ENCODE results near the gene CAMK4. TPM values are rescaled to one million over a fixed set of nuclear protein-coding genes. Genes with fewer than 3 reads are reported as not detected.

Gene CAMK4
- total RNA-seq, 2 donors from 2014 or later, result 6.7 to 14.0 TPM

GRCh38 chr5:111532886-111533582 lies 308.9 kb downstream of the CAMK4 start:
- 51% methylated on average over 5 of the region's 5 CpGs for WGBS
- intact Hi-C loops (cut with DNase I), result loop anchor here (5.0 kb wide), 1 partner anchor 614 kb away; no protein-coding TSS in a partner anchor
- no peak for TF ChIP-seq POLR2A (IDR thresholded peaks at IDR 0.05)
- TF ChIP-seq, protein P1, sequence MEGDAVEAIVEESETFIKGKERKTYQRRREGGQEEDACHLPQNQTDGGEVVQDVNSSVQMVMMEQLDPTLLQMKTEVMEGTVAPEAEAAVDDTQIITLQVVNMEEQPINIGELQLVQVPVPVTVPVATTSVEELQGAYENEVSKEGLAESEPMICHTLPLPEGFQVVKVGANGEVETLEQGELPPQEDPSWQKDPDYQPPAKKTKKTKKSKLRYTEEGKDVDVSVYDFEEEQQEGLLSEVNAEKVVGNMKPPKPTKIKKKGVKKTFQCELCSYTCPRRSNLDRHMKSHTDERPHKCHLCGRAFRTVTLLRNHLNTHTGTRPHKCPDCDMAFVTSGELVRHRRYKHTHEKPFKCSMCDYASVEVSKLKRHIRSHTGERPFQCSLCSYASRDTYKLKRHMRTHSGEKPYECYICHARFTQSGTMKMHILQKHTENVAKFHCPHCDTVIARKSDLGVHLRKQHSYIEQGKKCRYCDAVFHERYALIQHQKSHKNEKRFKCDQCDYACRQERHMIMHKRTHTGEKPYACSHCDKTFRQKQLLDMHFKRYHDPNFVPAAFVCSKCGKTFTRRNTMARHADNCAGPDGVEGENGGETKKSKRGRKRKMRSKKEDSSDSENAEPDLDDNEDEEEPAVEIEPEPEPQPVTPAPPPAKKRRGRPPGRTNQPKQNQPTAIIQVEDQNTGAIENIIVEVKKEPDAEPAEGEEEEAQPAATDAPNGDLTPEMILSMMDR (IDR thresholded peaks at IDR 0.05), result no peak
- no peak for TF ChIP-seq POLR2AphosphoS5 (IDR thresholded peaks at IDR 0.05)
- Histone ChIP-seq H3K4me1 (replicated peaks) (no peaks in the 10 kb centered on the region), H3K27me3 (replicated peaks; ENCODE audit: insufficient read depth) (no peaks in the 10 kb centered on the region), H3K9me3 (no peaks in the 10 kb centered on the region), H3K4me3 (no peak overlapping the region), H3K27ac (no peak overlapping the region), H3K36me3 (no peaks in the 10 kb centered on the region)
- no peak for DNase-seq (ENCODE audit: low spot score)

DNA sequence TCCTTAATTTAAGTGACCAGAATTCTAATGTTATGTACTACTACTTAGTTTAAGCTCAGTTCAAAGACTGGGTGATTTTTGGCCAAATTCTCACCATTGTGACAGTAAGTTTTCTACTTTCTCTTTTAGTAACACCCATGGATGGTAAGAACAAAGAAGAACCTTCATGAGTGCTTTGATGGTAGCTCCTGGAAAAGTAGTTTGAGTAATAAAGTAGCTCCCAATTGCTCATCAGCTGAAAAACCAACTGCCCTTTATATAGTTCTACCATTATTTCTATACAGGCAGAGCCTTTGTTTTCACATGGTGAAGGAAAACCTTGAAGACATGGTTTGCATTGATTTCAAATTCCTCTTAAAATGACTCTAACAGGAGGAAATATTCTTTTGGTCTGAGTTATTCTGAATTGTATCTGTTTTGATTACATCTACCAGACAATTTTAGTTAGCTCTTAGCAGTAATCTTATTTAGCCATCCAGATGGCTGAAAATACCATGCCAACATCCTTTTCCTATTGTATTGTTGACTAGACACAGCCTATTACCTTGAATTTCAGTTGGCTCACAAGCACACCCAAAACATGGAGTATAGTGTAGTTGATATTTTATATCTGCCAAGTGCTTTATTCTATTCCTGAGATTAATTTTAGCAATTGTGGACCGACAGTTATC lies 311.8 kb downstream of the CAMK4 start:
- 87% methylated on average over 1 of the region's 1 CpG for WGBS
- DNase-seq (ENCODE audit: low spot score), result no peak
- Histone ChIP-seq H3K36me3 (no peaks in the 10 kb centered on the region), H3K4me3 (no peak overlapping the region), H3K9me3 (no peaks in the 10 kb centered on the region), H3K27me3 (replicated peaks; ENCODE audit: insufficient read depth) (no peaks in the 10 kb centered on the region), H3K27ac (no peak overlapping the region), H3K4me1 (replicated peaks) (no peaks in the 10 kb centered on the region)
- TF ChIP-seq POLR2AphosphoS5 (IDR thresholded peaks at IDR 0.05), result no peak
- TF ChIP-seq, protein P1 (IDR thresholded peaks at IDR 0.05), result no peak
- no peak for TF ChIP-seq POLR2A (IDR thresholded peaks at IDR 0.05)
- intact Hi-C loops (cut with DNase I), result no loop called here

GRCh38 chr5:111537141-111538024 lies 313.2 kb downstream of the CAMK4 start:
- H3K4me3 ChIP-seq, result no peak overlapping the region
- H3K36me3 ChIP-seq, result no peaks in the 10 kb centered on the region
- no peaks in the 10 kb centered on the region for H3K9me3 ChIP-seq
- H3K4me1 ChIP-seq (replicated peaks), result no peaks in the 10 kb centered on the region
- intact Hi-C loops (cut with DNase I), result no loop called here
- no peaks in the 10 kb centered on the region for H3K27me3 ChIP-seq (replicated peaks; ENCODE audit: insufficient read depth)
- no peak overlapping the region for H3K27ac ChIP-seq
- no peak for TF ChIP-seq POLR2AphosphoS5 (IDR thresholded peaks at IDR 0.05)
- no peak for TF ChIP-seq POLR2A (IDR thresholded peaks at IDR 0.05)
- TF ChIP-seq, protein P1 (IDR thresholded peaks at IDR 0.05), result no peak
- DNase-seq (ENCODE audit: low spot score), result no peak
- WGBS, result 47% methylated on average over 1 of the region's 1 CpG

Other genes with a start within 250 kb of the CAMK4 start
- 1 to 10 TPM in 1 of 2 donors, under 1 TPM in 1; 0.97 to 1.0 TPM for gene TSLP, start 152.7 kb upstream of the CAMK4 start, total RNA-seq
- 10 to 100 TPM; 21.0 to 22.4 TPM for gene WDR36, start 132.0 kb upstream of the CAMK4 start, total RNA-seq

Data from prostate gland (tissue), 2 donors.